SU-DHL-6 (cell line): ENCODE results near the gene GHR.
"Not testable (repeated sequence)": the region's sequence is repeated elsewhere in the genome, so short reads cannot be mapped to it uniquely, and the experiment has no call there.

Experiments used
- CTCF ChIP-seq: fragments of 200-600 bp; sonication (generic); IDR thresholded peaks from one replicate; pipeline ENCODE4 v1.5.1; 2017; ENCODE audit warnings: antibody characterized with exemption, mild to moderate bottlenecking, low read length, moderate library complexity; ENCODE audit not compliant: insufficient read depth, poor library complexity, severe bottlenecking
- EZH2phosphoT487 ChIP-seq: fragments of 200-600 bp; sonication (generic), shearing (Covaris generic); conservative IDR thresholded peaks from 2 replicates; pipeline ENCODE4 v1.6.1; 2018; ENCODE audit warnings: mild to moderate bottlenecking, antibody characterized with exemption, low read length, moderate library complexity, mixed read lengths

GRCh38 chr5:42659869-42660268, 236.6 kb downstream of the GHR start:
- not testable (repeated sequence) for TF ChIP-seq CTCF, EZH2phosphoT487
